Measurements from ENCODE around the gene NCAM1.

Gene NCAM1

GRCh38 chr11:112961146-112961668, at the start of gene NCAM1 (continued):
- no peak for TF ChIP-seq ZNF776 (tag by site-specific recombination; IDR thresholded peaks at IDR 0.05; ENCODE audit: borderline replicate concordance)
- peak; percentile 97 for TF ChIP-seq KLF9 (tag by site-specific recombination; IDR thresholded peaks at IDR 0.05; ENCODE audit: low read depth)
- TF ChIP-seq ZNF549 (tag by site-specific recombination; IDR thresholded peaks at IDR 0.05): no peak
- TF ChIP-seq ZNF157 (tag by site-specific recombination; IDR thresholded peaks at IDR 0.05): 0 out of 2 replicates have a peak, but pooled peaks have one; percentile 25
- TF ChIP-seq, protein P1, sequence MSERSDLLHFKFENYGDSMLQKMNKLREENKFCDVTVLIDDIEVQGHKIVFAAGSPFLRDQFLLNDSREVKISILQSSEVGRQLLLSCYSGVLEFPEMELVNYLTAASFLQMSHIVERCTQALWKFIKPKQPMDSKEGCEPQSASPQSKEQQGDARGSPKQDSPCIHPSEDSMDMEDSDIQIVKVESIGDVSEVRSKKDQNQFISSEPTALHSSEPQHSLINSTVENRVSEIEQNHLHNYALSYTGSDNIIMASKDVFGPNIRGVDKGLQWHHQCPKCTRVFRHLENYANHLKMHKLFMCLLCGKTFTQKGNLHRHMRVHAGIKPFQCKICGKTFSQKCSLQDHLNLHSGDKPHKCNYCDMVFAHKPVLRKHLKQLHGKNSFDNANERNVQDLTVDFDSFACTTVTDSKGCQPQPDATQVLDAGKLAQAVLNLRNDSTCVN (tag by site-specific recombination; optimal IDR thresholded peaks at IDR 0.05): peak; percentile 73
- no peak for TF ChIP-seq ZNF211 (tag by site-specific recombination; IDR thresholded peaks at IDR 0.05; ENCODE audit: low read depth)
- TF ChIP-seq ZNF777 (tag by site-specific recombination; IDR thresholded peaks at IDR 0.05; ENCODE audit: borderline replicate concordance): no peak
- TF ChIP-seq ZNF24 (tag by site-specific recombination; IDR thresholded peaks at IDR 0.05): peak; percentile 96
- peak; percentile 94 for TF ChIP-seq KLF7 (tag by site-specific recombination; IDR thresholded peaks at IDR 0.05; ENCODE audit: borderline replicate concordance)
- TF ChIP-seq MEIS1 (CRISPR knock-in tag; IDR thresholded peaks at IDR 0.05; ENCODE audit: borderline replicate concordance): no peak; the same call in 1 of the 2 replicates
- peak; percentile 95 for TF ChIP-seq ZSCAN30 (tag by site-specific recombination; IDR thresholded peaks at IDR 0.05)
- TF ChIP-seq, protein P2, sequence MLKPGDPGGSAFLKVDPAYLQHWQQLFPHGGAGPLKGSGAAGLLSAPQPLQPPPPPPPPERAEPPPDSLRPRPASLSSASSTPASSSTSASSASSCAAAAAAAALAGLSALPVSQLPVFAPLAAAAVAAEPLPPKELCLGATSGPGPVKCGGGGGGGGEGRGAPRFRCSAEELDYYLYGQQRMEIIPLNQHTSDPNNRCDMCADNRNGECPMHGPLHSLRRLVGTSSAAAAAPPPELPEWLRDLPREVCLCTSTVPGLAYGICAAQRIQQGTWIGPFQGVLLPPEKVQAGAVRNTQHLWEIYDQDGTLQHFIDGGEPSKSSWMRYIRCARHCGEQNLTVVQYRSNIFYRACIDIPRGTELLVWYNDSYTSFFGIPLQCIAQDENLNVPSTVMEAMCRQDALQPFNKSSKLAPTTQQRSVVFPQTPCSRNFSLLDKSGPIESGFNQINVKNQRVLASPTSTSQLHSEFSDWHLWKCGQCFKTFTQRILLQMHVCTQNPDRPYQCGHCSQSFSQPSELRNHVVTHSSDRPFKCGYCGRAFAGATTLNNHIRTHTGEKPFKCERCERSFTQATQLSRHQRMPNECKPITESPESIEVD (tag by site-specific recombination; IDR thresholded peaks at IDR 0.05): peak; percentile 46; the same call in 1 of the 2 replicates
- TF ChIP-seq KLF1 (tag by site-specific recombination; IDR thresholded peaks at IDR 0.05): peak; percentile 88
- peak; percentile 57 for TF ChIP-seq FEZF1 (tag by site-specific recombination; IDR thresholded peaks at IDR 0.05)
- peak; percentile 79 for TF ChIP-seq ZBTB44 (tag by site-specific recombination; IDR thresholded peaks at IDR 0.05)
- TF ChIP-seq ZBTB1 (tag by site-specific recombination; IDR thresholded peaks at IDR 0.05): no peak
- TF ChIP-seq ZNF37A (tag by site-specific recombination; IDR thresholded peaks at IDR 0.05): no peak
- no peak for TF ChIP-seq ZNF664 (tag by site-specific recombination; IDR thresholded peaks at IDR 0.05)
- no peak for TF ChIP-seq ZNF626 (tag by site-specific recombination; IDR thresholded peaks at IDR 0.05)
- peak; percentile 40; the same call in 1 of the 2 replicates for TF ChIP-seq ZSCAN16 (tag by site-specific recombination; IDR thresholded peaks at IDR 0.05)
- TF ChIP-seq ZNF362 (tag by site-specific recombination; IDR thresholded peaks at IDR 0.05): 0 out of 2 replicates have a peak, but pooled peaks have one; percentile 25
- TF ChIP-seq ZNF114 (tag by site-specific recombination; IDR thresholded peaks at IDR 0.05): no peak
- TF ChIP-seq ZBTB48 (tag by site-specific recombination; IDR thresholded peaks at IDR 0.05): peak; percentile 94
- peak; percentile 69; the same call in 1 of the 2 replicates for TF ChIP-seq MZF1 (tag by site-specific recombination; IDR thresholded peaks at IDR 0.05; ENCODE audit: borderline replicate concordance)
- TF ChIP-seq ZNF768 (tag by site-specific recombination; IDR thresholded peaks at IDR 0.05): no peak
- TF ChIP-seq ZNF585B (tag by site-specific recombination; IDR thresholded peaks at IDR 0.05): no peak
- TF ChIP-seq ZNF510 (tag by site-specific recombination; IDR thresholded peaks at IDR 0.05; ENCODE audit: insufficient replicate concordance): peak; percentile 23
- no peak for TF ChIP-seq HOXC10 (CRISPR knock-in tag; IDR thresholded peaks at IDR 0.05)
- TF ChIP-seq PRDM2 (tag by site-specific recombination; IDR thresholded peaks at IDR 0.05; ENCODE audit: borderline replicate concordance): no peak
- TF ChIP-seq YY1 (tag by site-specific recombination; IDR thresholded peaks at IDR 0.05): peak; percentile 75; the same call in 1 of the 2 replicates

Measured in HEK293 (cell line).